Neural cell (in vitro differentiated cells): Measurements from ENCODE around the gene MBNL3.

Source experiments
- CTCF ChIP-seq: fragments of 450-650 bp; IDR thresholded peaks from 2 replicates; pipeline ENCODE4 v1.5.1; 2014; ENCODE audit warnings: antibody characterized with exemption, mild to moderate bottlenecking, moderate library complexity; ENCODE audit not compliant: poor library complexity, severe bottlenecking
- EP300 ChIP-seq: fragments of 450-650 bp; conservative IDR thresholded peaks from 2 replicates; pipeline ENCODE4 v1.6.1; 2014; ENCODE audit warnings: antibody characterized with exemption, mild to moderate bottlenecking, moderate library complexity; ENCODE audit not compliant: poor library complexity, severe bottlenecking
- EZH2 ChIP-seq: fragments of 200-600, 300-800 bp; shearing (Covaris generic), sonication (generic); IDR thresholded peaks from 2 replicates; pipeline ENCODE4 v1.6.1; 2014; ENCODE audit warnings: antibody characterized with exemption, low read length, borderline replicate concordance, mild to moderate bottlenecking; ENCODE audit not compliant: insufficient read depth, poor library complexity, severe bottlenecking
- MXI1 ChIP-seq: fragments of 450-650 bp; conservative IDR thresholded peaks from 2 replicates; pipeline ENCODE4 v1.6.1; 2014; ENCODE audit warnings: antibody characterized with exemption, mild to moderate bottlenecking; ENCODE audit not compliant: poor library complexity, severe bottlenecking
- POLR2AphosphoS5 ChIP-seq: IDR thresholded peaks from 2 replicates; pipeline ENCODE4 v1.6.1; 2012
- RAD21 ChIP-seq: fragments of 450-650 bp; conservative IDR thresholded peaks from 2 replicates; pipeline ENCODE4 v1.6.1; 2014; ENCODE audit warnings: antibody characterized with exemption, mild to moderate bottlenecking, moderate library complexity
- TAF1 ChIP-seq: IDR thresholded peaks from 2 replicates; pipeline ENCODE4 v1.6.1; 2012; ENCODE audit warnings: low read depth
- TF ChIP-seq, protein P1 (sequence below): IDR thresholded peaks from 2 replicates; pipeline ENCODE4 v1.6.1; 2012; ENCODE audit warnings: borderline replicate concordance

DNA sequence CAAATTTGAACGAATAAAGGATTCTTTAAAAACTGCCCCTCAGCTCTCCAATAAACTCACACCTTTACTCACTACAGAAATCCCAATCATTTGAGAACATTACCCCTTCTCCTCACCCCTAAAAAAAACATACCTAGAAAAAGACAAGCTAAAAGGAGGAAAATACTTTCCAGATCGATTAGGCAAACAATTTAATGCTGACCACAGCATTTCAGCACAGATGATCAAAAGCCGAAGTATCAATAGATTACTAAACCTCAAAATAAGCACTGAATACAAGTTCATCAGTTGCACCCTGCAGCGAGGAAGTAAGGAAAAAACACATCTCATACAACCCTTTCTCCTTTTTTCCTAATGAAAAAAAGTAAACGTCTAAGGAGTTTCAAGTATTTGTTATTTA is 65.5 kb downstream of the MBNL3 start:
- no peak for TF ChIP-seq TAF1
- TF ChIP-seq RAD21: no peak
- TF ChIP-seq CTCF: no peak
- TF ChIP-seq EZH2: no peak
- TF ChIP-seq, protein P1, sequence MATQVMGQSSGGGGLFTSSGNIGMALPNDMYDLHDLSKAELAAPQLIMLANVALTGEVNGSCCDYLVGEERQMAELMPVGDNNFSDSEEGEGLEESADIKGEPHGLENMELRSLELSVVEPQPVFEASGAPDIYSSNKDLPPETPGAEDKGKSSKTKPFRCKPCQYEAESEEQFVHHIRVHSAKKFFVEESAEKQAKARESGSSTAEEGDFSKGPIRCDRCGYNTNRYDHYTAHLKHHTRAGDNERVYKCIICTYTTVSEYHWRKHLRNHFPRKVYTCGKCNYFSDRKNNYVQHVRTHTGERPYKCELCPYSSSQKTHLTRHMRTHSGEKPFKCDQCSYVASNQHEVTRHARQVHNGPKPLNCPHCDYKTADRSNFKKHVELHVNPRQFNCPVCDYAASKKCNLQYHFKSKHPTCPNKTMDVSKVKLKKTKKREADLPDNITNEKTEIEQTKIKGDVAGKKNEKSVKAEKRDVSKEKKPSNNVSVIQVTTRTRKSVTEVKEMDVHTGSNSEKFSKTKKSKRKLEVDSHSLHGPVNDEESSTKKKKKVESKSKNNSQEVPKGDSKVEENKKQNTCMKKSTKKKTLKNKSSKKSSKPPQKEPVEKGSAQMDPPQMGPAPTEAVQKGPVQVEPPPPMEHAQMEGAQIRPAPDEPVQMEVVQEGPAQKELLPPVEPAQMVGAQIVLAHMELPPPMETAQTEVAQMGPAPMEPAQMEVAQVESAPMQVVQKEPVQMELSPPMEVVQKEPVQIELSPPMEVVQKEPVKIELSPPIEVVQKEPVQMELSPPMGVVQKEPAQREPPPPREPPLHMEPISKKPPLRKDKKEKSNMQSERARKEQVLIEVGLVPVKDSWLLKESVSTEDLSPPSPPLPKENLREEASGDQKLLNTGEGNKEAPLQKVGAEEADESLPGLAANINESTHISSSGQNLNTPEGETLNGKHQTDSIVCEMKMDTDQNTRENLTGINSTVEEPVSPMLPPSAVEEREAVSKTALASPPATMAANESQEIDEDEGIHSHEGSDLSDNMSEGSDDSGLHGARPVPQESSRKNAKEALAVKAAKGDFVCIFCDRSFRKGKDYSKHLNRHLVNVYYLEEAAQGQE: no peak
- no peak for TF ChIP-seq POLR2AphosphoS5
- no peak for TF ChIP-seq MXI1
- no peak for TF ChIP-seq EP300
